Neural cell (in vitro differentiated cells): ENCODE measurements around the gene HSBP1L1. TPM values are rescaled to one million over a fixed set of nuclear protein-coding genes. Genes with fewer than 3 reads are reported as not detected.

Source experiments
- H2AFZ ChIP-seq: fragments of 200-600, 300-800 bp; sonication (generic), shearing (Covaris generic); 2 replicates; pipeline ENCODE4 v1.6.0; 2014; ENCODE audit warnings: low read depth, mild to moderate bottlenecking, antibody characterized with exemption, low read length, moderate library complexity
- H3F3A ChIP-seq: fragments of 200-600 bp; shearing (Covaris generic); 2 replicates; pipeline ENCODE4 v1.6.1; 2016; ENCODE audit warnings: mild to moderate bottlenecking, moderate library complexity, mixed read lengths, antibody characterized with exemption, low read length; ENCODE audit not compliant: insufficient read depth, poor library complexity, severe bottlenecking
- H3K27ac ChIP-seq: fragments of 200-600, 300-800 bp; sonication (generic), shearing (Covaris generic); 2 replicates; pipeline ENCODE4 v1.5.1; 2014; ENCODE audit warnings: mild to moderate bottlenecking, low read length, moderate library complexity
- H3K27me3 ChIP-seq: fragments of 300-800, 200-600 bp; sonication (generic), shearing (Covaris generic); 2 replicates; pipeline ENCODE4 v1.6.0; 2014; ENCODE audit warnings: mild to moderate bottlenecking, low read depth, low read length, moderate library complexity; ENCODE audit not compliant: insufficient read depth
- H3K36me3 ChIP-seq: fragments of 300-800, 200-600 bp; sonication (generic), shearing (Covaris generic); 2 replicates; pipeline ENCODE4 v1.5.1; 2014; ENCODE audit warnings: mild to moderate bottlenecking, antibody characterized with exemption, low read length, moderate library complexity; ENCODE audit not compliant: insufficient read depth
- H3K4me2 ChIP-seq: fragments of 300-800, 200-600 bp; sonication (generic), shearing (Covaris generic); 2 replicates; pipeline ENCODE4 v1.6.0; 2014; ENCODE audit warnings: mild to moderate bottlenecking, low read length
- H3K4me3 ChIP-seq: fragments of 300-800, 200-600 bp; sonication (generic), shearing (Covaris generic); 2 replicates; pipeline ENCODE4 v1.5.1; 2014; ENCODE audit warnings: mild to moderate bottlenecking, low read length, moderate library complexity
- H3K79me2 ChIP-seq: fragments of 200-600 bp; shearing (Covaris generic); replicated peaks from 2 replicates; pipeline ENCODE4 v1.6.0; 2014; ENCODE audit warnings: mild to moderate bottlenecking, low read length, moderate library complexity; ENCODE audit not compliant: insufficient read depth
- H3K9ac ChIP-seq: fragments of 300-800, 200-600 bp; sonication (generic), shearing (Covaris generic); 2 replicates; pipeline ENCODE4 v1.6.1; 2016; ENCODE audit warnings: mild to moderate bottlenecking, low read length, mixed read lengths
- H3K9me2 ChIP-seq: fragments of 200-600 bp; shearing (Covaris generic); 2 replicates; pipeline ENCODE4 v1.6.1; 2016; ENCODE audit warnings: mild to moderate bottlenecking, low read length, mixed read lengths; ENCODE audit not compliant: insufficient read depth
- H3K9me3 ChIP-seq: fragments of 200-600, 300-800 bp; sonication (generic), shearing (Covaris generic); 2 replicates; pipeline ENCODE4 v1.6.1; 2016; ENCODE audit warnings: mild to moderate bottlenecking, mixed run types, low read length, moderate library complexity, mixed read lengths
- H4K20me1 ChIP-seq: fragments of 200-600 bp; shearing (Covaris generic); 2 replicates; pipeline ENCODE4 v1.6.1; 2016; ENCODE audit warnings: mild to moderate bottlenecking, mixed run types; ENCODE audit not compliant: insufficient read depth
- CTCF ChIP-seq: fragments of 450-650 bp; IDR thresholded peaks from 2 replicates; pipeline ENCODE4 v1.5.1; 2014; ENCODE audit warnings: antibody characterized with exemption, mild to moderate bottlenecking, moderate library complexity; ENCODE audit not compliant: poor library complexity, severe bottlenecking
- EP300 ChIP-seq: fragments of 450-650 bp; conservative IDR thresholded peaks from 2 replicates; pipeline ENCODE4 v1.6.1; 2014; ENCODE audit warnings: antibody characterized with exemption, mild to moderate bottlenecking, moderate library complexity; ENCODE audit not compliant: poor library complexity, severe bottlenecking
- EZH2 ChIP-seq: fragments of 200-600, 300-800 bp; shearing (Covaris generic), sonication (generic); IDR thresholded peaks from 2 replicates; pipeline ENCODE4 v1.6.1; 2014; ENCODE audit warnings: antibody characterized with exemption, low read length, borderline replicate concordance, mild to moderate bottlenecking; ENCODE audit not compliant: insufficient read depth, poor library complexity, severe bottlenecking
- MXI1 ChIP-seq: fragments of 450-650 bp; conservative IDR thresholded peaks from 2 replicates; pipeline ENCODE4 v1.6.1; 2014; ENCODE audit warnings: antibody characterized with exemption, mild to moderate bottlenecking; ENCODE audit not compliant: poor library complexity, severe bottlenecking
- POLR2AphosphoS5 ChIP-seq: IDR thresholded peaks from 2 replicates; pipeline ENCODE4 v1.6.1; 2012
- RAD21 ChIP-seq: fragments of 450-650 bp; conservative IDR thresholded peaks from 2 replicates; pipeline ENCODE4 v1.6.1; 2014; ENCODE audit warnings: antibody characterized with exemption, mild to moderate bottlenecking, moderate library complexity
- REST ChIP-seq: IDR thresholded peaks from 2 replicates; pipeline ENCODE4 v1.6.1; 2012; ENCODE audit warnings: borderline replicate concordance
- SMC3 ChIP-seq: fragments of 450-650 bp; conservative IDR thresholded peaks from 2 replicates; pipeline ENCODE4 v1.6.1; 2014; ENCODE audit warnings: antibody characterized with exemption, mild to moderate bottlenecking, moderate library complexity; ENCODE audit not compliant: poor library complexity
- TAF1 ChIP-seq: IDR thresholded peaks from 2 replicates; pipeline ENCODE4 v1.6.1; 2012; ENCODE audit warnings: low read depth
- polyA plus RNA-seq: library from polyadenylated mRNA; depleted of rRNA; stranded (reverse); fragments of >200 nt; gene quantifications from 2 replicates; pipeline ENCODE4 v1.2.3, GENCODE V29; 2014

The HSBP1L1 gene
- polyA plus RNA-seq, 1 donor from 2014 or later = 0.84 TPM

- no peak overlapping the region for H3K4me2 ChIP-seq
- TF ChIP-seq POLR2AphosphoS5 (no peak), EZH2 (no peak), RAD21 (no peak), CTCF (no peak), EP300 (no peak), REST (no peak), TAF1 (no peak), MXI1 (no peak), SMC3 (no peak)
- H3K36me3 ChIP-seq = no peaks in the 10 kb centered on the region
- no peaks in the 10 kb centered on the region for H3F3A ChIP-seq
- no peak overlapping the region for H3K4me3 ChIP-seq
- H4K20me1 ChIP-seq = no peaks in the 10 kb centered on the region
- H3K27ac ChIP-seq = no peak overlapping the region
- no peaks in the 10 kb centered on the region for H3K9me2 ChIP-seq
- H3K9ac ChIP-seq = no peak overlapping the region
- no peaks in the 10 kb centered on the region for H3K27me3 ChIP-seq
- peaks cover 30% of the 10 kb centered on the region for H3K79me2 ChIP-seq
- H2AFZ ChIP-seq = no peak overlapping the region
- H3K9me3 ChIP-seq = no peaks in the 10 kb centered on the region
Measured at GRCh38 chr18:79973517-79973916, 9.1 kb downstream of the HSBP1L1 start.

- no peak for TF ChIP-seq EP300
- TF ChIP-seq TAF1 = no peak
- no peak for TF ChIP-seq SMC3
- TF ChIP-seq RAD21 = no peak
- TF ChIP-seq POLR2AphosphoS5 = no peak
- Histone ChIP-seq H3K9me2 (no peaks in the 10 kb centered on the region), H3K9me3 (no peaks in the 10 kb centered on the region), H3K79me2 (peaks cover 31% of the 10 kb centered on the region), H2AFZ (no peak overlapping the region), H3F3A (no peaks in the 10 kb centered on the region), H3K4me3 (no peak overlapping the region), H3K9ac (no peak overlapping the region), H3K27ac (no peak overlapping the region), H4K20me1 (no peaks in the 10 kb centered on the region), H3K27me3 (no peaks in the 10 kb centered on the region), H3K36me3 (no peaks in the 10 kb centered on the region), H3K4me2 (no peak overlapping the region)
Measured at GRCh38 chr18:79974025-79974654, 9.7 kb downstream of the HSBP1L1 start.
